GM21737 (cell line): ENCODE measurements around the gene LMBRD2.
"Not testable (repeated sequence)": the region's sequence is repeated elsewhere in the genome, so short reads cannot be mapped to it uniquely, and the experiment has no call there.

Source experiments
- ATAC-seq: cut with Tn5 transposase; IDR thresholded peaks from one replicate; pipeline ENCODE4 v1.9.1; 2021; ENCODE audit warnings: mild to moderate bottlenecking, moderate library complexity; ENCODE audit not compliant: unreplicated experiment

The LMBRD2 gene

GRCh38 chr5:36162810-36163486, 11.3 kb upstream of the LMBRD2 start:
- no peak for ATAC-seq

GRCh38 chr5:36161361-36161760, 9.7 kb upstream of the LMBRD2 start:
- ATAC-seq = no peak

- no peak for ATAC-seq
These were observed 8.9 kb upstream of the LMBRD2 start for GRCh38 chr5:36160617-36161016.

- ATAC-seq = no peak
These were observed 6.5 kb upstream of the LMBRD2 start for GRCh38 chr5:36158144-36158543.

GRCh38 chr5:36156619-36157018, 4.9 kb upstream of the LMBRD2 start:
- no peak for ATAC-seq

- ATAC-seq = no peak
These were observed 4.5 kb upstream of the LMBRD2 start for GRCh38 chr5:36156121-36156601.

GRCh38 chr5:36155291-36155690, 3.6 kb upstream of the LMBRD2 start:
- no peak for ATAC-seq

- no peak for ATAC-seq
These were observed 2.0 kb upstream of the LMBRD2 start for GRCh38 chr5:36153726-36154125.

- no peak for ATAC-seq
These were observed 1.6 kb upstream of the LMBRD2 start for GRCh38 chr5:36153298-36153677.

- ATAC-seq = no peak
These were observed 924 bp upstream of the LMBRD2 start for GRCh38 chr5:36152324-36153297.

GRCh38 chr5:36150676-36151433, 832 bp downstream of the LMBRD2 start:
- ATAC-seq = no peak

- ATAC-seq = no peak
These were observed 4.0 kb downstream of the LMBRD2 start for GRCh38 chr5:36147681-36148080.

GRCh38 chr5:36146390-36146789, 5.3 kb downstream of the LMBRD2 start:
- no peak for ATAC-seq

- ATAC-seq = no peak
These were observed 6.4 kb downstream of the LMBRD2 start for GRCh38 chr5:36145311-36145710.

- ATAC-seq = no peak
These were observed 12.6 kb downstream of the LMBRD2 start for GRCh38 chr5:36138900-36139683.

- no peak for ATAC-seq
These were observed 15.1 kb downstream of the LMBRD2 start for GRCh38 chr5:36136581-36136980.

GRCh38 chr5:36135988-36136387, 15.7 kb downstream of the LMBRD2 start:
- no peak for ATAC-seq

GRCh38 chr5:36133009-36133408, 18.7 kb downstream of the LMBRD2 start:
- ATAC-seq = not testable (repeated sequence)

GRCh38 chr5:36129666-36130065, 22.0 kb downstream of the LMBRD2 start:
- ATAC-seq = not testable (repeated sequence)

- ATAC-seq = no peak
These were observed 22.9 kb downstream of the LMBRD2 start for GRCh38 chr5:36128795-36129194.
